GM19467 (cell line): ENCODE results near the gene OR2T34.
A peak's percentile ranks its signal among the peaks of the same experiment; 100 is the strongest.
"Not testable (repeated sequence)": the region's sequence is repeated elsewhere in the genome, so short reads cannot be mapped to it uniquely, and the experiment has no call there.

Experiments
- ATAC-seq: cut with Tn5 transposase; IDR thresholded peaks from one replicate; pipeline ENCODE4 v1.9.1; 2021; ENCODE audit warnings: mild to moderate bottlenecking, moderate library complexity; ENCODE audit not compliant: unreplicated experiment

Gene OR2T34

GRCh38 chr1:248574657-248575056, at the start of gene OR2T34:
OR2T34 (minus strand) TSS chr1:248574757; CDS start chr1:248574757, 0 bp downstream.
- not testable (repeated sequence) for ATAC-seq

DNA sequence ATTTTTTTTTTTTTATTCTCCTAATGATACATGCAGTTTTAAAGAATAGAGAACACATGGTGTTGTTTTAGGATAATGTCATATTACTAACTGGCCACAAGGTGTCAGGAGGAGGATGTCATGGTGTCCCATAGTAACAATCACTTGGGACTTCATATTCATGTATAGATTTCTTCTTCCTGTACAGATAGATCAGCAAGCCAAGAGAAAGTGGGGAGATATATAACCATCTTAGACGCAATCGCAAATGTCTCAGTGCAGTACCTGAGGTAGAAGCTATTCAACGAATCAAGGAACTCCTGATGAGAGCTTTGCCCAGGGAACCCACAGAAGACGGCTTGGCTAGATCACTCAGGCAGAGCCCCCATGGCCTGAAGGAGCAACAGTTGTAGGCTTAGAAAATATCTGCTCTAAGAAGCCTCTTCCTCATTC, 48.0 kb upstream of the OR2T34 start:
- peak; percentile 91 for ATAC-seq

GRCh38 chr1:248621770-248622169, 47.2 kb upstream of the OR2T34 start:
- no peak for ATAC-seq

DNA sequence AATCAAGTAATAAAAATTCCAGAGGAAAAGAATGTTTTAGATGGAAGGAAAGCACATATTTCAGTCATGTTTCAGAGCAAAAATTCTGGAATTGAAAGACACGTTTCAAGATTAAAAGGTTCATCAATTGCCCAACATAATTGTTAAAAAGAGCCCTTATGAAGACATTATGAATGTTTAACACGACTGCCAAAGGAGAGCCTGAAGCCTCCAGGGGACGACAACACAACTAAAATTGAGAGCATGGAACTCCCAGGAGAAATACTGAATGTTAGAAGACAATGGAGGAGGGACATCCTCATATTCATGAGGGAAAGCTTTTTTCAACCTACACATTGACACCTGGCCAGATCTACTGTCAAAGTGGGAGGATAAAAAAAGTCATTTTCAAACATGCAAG, 44.3 kb upstream of the OR2T34 start:
- no peak for ATAC-seq

DNA sequence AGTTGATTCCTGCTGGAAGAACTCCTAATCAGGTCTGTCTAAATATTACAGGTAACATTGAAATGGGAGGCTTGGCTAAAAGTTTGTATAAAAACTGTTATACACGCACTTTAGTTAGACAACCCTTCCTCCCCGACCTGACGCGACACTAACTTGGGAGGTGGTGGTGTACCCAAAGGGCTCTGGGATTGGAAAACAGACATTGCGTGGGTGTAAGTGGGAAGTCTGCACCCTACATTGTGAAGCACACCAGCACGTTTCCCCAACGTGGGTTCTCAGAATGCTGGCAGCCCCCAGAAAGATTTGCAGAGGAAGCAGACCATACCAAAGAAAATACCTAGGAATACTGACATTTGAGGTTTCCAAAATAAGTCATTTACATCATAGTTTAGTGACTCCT, 43.6 kb upstream of the OR2T34 start:
- ATAC-seq, result no peak

GRCh38 chr1:248613742-248614141, 39.2 kb upstream of the OR2T34 start:
- ATAC-seq, result no peak

DNA sequence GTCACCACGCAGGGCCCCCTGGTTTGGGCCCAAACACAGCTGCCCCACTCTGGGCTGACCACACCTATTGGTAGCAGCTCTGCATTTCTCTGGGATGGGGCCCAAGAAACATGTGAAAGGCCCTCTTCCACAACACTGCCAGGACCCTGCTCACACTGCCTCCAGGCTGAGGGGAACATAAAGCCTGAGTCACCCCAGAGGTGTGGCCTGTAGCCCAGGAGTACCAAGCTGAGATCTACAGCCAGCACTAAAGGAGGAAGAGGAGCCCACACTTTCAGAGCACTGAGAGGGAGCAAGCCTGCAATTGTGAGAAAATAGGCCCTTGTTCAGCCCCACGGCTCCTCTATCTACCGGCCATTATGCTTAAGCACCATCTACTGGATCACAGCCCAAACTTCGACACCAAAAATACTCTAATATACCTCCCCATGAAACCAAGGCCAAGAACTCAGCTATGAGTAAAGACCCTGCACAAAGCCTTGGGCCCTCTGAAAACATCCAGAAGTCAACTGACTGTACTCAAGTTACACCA, 37.4 kb upstream of the OR2T34 start:
- ATAC-seq, result no peak

- ATAC-seq, result no peak
Measured at GRCh38 chr1:248610301-248610700, 35.7 kb upstream of the OR2T34 start.

DNA sequence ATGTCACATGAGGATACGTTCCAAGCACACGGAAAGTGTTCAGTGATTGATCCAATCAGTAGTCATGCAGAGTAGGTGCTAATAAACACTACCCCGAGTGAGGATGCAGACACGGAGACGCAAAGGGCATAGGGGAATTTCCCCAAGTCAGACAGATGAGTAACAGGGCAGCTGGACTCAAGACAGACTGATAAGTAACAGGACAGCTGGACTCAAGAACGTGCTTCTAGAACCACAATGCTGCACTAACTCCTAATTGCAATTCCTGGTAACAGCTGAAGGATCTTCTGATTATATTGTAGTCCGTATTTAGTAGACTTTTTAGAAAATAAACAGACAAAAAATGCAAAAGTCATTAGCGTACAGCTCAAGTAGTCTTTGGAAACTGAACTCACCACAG, 24.8 kb upstream of the OR2T34 start:
- ATAC-seq, result no peak

- ATAC-seq, result no peak
Measured at GRCh38 chr1:248597589-248597988, 23.0 kb upstream of the OR2T34 start, which contains the start of gene OR2T10. OR2T10 (minus strand) TSS chr1:248597700; CDS start chr1:248593768, 3,932 bp downstream.

DNA sequence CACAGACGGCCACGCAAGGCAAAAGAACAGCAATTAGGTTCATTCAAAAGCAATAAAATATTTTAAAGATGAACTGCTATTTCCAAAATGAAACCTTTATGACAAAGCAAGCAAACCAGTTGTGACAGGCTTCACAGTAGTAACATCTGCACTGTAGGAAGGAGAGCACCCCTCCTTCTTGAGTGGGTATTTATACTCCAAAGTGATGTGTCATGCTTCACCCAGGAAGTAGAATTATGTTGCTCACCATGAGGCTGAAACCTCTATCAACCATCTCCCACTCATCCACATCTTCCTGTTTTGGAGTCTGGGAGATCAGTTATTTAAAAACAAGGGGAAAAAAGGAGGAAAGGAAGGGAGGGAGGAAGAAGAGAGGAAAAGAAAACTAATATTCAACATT, 22.1 kb upstream of the OR2T34 start:
- ATAC-seq, result no peak

DNA sequence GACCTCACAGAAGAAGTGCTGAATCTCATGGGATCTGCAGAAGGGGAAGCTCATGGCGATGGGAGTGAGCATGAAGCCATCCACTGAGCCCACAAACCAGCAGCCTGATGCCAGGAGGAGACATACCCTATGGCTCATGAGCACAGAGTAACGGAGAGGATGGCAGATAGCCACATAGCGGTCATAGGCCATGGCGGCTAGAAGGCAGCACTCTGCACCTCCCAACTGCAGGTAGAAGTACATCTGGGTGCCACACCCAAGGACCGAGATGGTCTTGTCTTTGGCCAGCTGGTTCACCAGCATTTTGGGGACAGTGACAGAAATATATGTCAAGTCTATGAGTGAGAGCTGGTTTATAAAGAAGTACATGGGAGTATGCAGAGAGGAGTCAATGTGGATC, 18.7 kb upstream of the OR2T34 start:
- no peak for ATAC-seq

GRCh38 chr1:248592655-248593054, 18.1 kb upstream of the OR2T34 start:
- no peak for ATAC-seq

DNA sequence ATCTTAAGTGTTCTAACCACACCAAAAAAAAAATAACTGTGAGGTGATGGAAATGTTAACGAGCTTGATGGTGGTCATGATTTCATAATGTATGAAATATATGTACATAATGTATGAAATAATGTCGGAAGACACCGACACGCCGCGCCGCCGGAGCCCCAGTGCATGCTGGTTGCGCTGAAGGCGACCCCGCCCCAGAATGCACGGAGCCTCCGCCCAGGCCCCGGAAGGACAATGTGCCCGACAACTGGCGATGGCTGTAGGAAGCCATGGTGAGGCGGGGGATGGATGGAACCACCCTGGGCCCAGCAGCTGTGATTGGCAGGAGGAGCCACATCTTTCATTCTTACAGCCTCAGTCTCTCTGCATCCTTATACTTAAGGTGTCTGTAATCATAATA, 15.5 kb upstream of the OR2T34 start:
- ATAC-seq, result no peak

DNA sequence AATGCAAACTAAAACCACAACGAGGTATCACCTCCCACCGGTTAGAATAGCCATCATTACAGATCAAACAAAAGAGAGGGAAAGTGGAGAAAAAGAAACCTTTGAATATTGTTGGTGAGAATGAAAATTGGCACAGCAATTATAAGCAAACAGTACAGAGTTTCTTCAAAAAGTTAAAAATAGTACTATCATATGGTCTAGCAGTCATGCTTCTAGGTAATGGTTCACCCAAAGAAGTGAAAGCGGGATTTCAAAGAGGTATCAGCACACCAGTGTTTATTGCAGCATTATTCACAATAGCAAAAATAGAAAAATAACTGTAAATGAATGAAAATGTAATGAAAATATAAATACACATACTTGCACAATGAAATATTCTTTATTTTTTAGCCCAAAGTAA, 14.8 kb upstream of the OR2T34 start:
- no peak for ATAC-seq

GRCh38 chr1:248585266-248585665, 10.7 kb upstream of the OR2T34 start:
- ATAC-seq, result no peak

GRCh38 chr1:248576260-248576980, 1.9 kb upstream of the OR2T34 start:
- ATAC-seq, result no peak

DNA sequence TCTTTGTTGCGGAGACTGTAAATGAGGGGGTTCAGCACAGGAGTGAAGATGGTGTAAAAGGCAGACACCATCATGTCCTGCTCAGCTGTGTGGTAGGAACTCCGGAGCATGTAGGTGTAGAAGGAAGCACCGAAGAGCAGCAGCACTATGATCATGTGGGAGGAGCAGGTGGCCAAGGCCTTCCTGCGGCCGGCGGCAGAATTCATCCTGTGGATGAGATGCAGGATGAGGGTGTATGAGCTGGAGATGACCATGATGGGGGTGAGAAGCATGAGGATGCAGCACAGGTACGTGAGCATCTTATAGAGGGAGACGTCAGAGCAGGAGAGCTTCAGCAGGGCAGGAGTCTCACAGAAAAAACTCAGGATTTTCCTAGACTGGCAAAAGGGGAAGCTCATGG, 701 bp downstream of the OR2T34 start:
- not testable (repeated sequence) for ATAC-seq

- peak; percentile 56 for ATAC-seq
Measured at GRCh38 chr1:248572049-248572448, 2.5 kb downstream of the OR2T34 start.

DNA sequence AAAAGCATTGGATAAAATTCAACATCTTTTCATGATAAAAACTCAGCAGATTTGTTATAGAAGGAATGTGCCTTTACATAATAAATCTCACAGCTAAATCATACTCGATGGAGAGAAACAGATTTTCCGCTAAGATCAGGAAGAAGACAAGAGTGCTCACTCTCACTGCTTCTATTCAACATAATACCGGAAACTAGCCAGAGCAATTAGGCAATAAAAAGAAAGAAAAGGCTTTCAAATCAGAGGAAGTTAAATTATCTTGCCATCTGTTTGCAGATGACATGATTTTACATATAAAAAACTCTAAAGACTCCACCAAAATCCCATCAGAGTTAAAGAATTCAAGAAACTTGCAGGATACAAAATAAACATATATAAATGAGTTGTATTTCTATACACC, 3.7 kb downstream of the OR2T34 start:
- not testable (repeated sequence) for ATAC-seq

DNA sequence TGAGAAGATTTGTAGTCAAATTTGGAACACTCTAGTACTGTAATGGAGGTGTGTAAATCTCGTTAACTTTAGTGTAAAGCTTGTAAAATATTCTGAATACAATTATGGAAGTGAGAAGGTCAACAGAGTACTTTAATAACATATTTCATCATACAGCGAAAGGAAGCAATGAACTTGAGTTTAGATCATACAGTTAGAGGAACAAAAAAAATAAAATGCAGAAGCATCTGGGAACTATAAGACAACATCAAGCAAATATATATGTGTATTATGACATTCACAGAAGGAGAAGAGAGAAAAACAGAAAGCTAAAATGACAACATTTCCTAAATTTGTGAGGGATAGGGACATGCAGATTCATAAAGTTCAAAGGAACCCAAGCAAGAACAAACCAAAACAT, 5.5 kb downstream of the OR2T34 start:
- not testable (repeated sequence) for ATAC-seq

- ATAC-seq, result peak; percentile 50
Measured at GRCh38 chr1:248565530-248566373, 8.8 kb downstream of the OR2T34 start.
